ENCODE results near the gene SPATA9. TPM values are rescaled to one million over a fixed set of nuclear protein-coding genes. Genes with fewer than 3 reads are reported as not detected.
A peak's percentile ranks its signal among the peaks of the same experiment; 100 is the strongest.

The SPATA9 gene
- total and polyA plus RNA-seq, 9 of the 15 experiments (the other 6 are each of a cell fraction or from before 2014, with no cell fraction given), result 0.16 to 5.5 (median 0.39) TPM; not detected in 3

GRCh38 chr5:95709967-95710650, 27.3 kb upstream of the SPATA9 start (continued):
- TF ChIP-seq, protein P1, sequence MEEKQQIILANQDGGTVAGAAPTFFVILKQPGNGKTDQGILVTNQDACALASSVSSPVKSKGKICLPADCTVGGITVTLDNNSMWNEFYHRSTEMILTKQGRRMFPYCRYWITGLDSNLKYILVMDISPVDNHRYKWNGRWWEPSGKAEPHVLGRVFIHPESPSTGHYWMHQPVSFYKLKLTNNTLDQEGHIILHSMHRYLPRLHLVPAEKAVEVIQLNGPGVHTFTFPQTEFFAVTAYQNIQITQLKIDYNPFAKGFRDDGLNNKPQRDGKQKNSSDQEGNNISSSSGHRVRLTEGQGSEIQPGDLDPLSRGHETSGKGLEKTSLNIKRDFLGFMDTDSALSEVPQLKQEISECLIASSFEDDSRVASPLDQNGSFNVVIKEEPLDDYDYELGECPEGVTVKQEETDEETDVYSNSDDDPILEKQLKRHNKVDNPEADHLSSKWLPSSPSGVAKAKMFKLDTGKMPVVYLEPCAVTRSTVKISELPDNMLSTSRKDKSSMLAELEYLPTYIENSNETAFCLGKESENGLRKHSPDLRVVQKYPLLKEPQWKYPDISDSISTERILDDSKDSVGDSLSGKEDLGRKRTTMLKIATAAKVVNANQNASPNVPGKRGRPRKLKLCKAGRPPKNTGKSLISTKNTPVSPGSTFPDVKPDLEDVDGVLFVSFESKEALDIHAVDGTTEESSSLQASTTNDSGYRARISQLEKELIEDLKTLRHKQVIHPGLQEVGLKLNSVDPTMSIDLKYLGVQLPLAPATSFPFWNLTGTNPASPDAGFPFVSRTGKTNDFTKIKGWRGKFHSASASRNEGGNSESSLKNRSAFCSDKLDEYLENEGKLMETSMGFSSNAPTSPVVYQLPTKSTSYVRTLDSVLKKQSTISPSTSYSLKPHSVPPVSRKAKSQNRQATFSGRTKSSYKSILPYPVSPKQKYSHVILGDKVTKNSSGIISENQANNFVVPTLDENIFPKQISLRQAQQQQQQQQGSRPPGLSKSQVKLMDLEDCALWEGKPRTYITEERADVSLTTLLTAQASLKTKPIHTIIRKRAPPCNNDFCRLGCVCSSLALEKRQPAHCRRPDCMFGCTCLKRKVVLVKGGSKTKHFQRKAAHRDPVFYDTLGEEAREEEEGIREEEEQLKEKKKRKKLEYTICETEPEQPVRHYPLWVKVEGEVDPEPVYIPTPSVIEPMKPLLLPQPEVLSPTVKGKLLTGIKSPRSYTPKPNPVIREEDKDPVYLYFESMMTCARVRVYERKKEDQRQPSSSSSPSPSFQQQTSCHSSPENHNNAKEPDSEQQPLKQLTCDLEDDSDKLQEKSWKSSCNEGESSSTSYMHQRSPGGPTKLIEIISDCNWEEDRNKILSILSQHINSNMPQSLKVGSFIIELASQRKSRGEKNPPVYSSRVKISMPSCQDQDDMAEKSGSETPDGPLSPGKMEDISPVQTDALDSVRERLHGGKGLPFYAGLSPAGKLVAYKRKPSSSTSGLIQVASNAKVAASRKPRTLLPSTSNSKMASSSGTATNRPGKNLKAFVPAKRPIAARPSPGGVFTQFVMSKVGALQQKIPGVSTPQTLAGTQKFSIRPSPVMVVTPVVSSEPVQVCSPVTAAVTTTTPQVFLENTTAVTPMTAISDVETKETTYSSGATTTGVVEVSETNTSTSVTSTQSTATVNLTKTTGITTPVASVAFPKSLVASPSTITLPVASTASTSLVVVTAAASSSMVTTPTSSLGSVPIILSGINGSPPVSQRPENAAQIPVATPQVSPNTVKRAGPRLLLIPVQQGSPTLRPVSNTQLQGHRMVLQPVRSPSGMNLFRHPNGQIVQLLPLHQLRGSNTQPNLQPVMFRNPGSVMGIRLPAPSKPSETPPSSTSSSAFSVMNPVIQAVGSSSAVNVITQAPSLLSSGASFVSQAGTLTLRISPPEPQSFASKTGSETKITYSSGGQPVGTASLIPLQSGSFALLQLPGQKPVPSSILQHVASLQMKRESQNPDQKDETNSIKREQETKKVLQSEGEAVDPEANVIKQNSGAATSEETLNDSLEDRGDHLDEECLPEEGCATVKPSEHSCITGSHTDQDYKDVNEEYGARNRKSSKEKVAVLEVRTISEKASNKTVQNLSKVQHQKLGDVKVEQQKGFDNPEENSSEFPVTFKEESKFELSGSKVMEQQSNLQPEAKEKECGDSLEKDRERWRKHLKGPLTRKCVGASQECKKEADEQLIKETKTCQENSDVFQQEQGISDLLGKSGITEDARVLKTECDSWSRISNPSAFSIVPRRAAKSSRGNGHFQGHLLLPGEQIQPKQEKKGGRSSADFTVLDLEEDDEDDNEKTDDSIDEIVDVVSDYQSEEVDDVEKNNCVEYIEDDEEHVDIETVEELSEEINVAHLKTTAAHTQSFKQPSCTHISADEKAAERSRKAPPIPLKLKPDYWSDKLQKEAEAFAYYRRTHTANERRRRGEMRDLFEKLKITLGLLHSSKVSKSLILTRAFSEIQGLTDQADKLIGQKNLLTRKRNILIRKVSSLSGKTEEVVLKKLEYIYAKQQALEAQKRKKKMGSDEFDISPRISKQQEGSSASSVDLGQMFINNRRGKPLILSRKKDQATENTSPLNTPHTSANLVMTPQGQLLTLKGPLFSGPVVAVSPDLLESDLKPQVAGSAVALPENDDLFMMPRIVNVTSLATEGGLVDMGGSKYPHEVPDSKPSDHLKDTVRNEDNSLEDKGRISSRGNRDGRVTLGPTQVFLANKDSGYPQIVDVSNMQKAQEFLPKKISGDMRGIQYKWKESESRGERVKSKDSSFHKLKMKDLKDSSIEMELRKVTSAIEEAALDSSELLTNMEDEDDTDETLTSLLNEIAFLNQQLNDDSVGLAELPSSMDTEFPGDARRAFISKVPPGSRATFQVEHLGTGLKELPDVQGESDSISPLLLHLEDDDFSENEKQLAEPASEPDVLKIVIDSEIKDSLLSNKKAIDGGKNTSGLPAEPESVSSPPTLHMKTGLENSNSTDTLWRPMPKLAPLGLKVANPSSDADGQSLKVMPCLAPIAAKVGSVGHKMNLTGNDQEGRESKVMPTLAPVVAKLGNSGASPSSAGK (IDR thresholded peaks at IDR 0.05), result no peak; the same call in 1 of the 2 replicates
- no peak for TF ChIP-seq SIX5 (IDR thresholded peaks at IDR 0.05; ENCODE audit: borderline replicate concordance in 1 of 2, insufficient read depth in 1 of 2, low read depth in 1 of 2, low read length in 2 of 2)
- no peak for TF ChIP-seq RHOXF2B (CRISPR knock-in tag; conservative IDR thresholded peaks at IDR 0.05)
- TF ChIP-seq, protein P2, sequence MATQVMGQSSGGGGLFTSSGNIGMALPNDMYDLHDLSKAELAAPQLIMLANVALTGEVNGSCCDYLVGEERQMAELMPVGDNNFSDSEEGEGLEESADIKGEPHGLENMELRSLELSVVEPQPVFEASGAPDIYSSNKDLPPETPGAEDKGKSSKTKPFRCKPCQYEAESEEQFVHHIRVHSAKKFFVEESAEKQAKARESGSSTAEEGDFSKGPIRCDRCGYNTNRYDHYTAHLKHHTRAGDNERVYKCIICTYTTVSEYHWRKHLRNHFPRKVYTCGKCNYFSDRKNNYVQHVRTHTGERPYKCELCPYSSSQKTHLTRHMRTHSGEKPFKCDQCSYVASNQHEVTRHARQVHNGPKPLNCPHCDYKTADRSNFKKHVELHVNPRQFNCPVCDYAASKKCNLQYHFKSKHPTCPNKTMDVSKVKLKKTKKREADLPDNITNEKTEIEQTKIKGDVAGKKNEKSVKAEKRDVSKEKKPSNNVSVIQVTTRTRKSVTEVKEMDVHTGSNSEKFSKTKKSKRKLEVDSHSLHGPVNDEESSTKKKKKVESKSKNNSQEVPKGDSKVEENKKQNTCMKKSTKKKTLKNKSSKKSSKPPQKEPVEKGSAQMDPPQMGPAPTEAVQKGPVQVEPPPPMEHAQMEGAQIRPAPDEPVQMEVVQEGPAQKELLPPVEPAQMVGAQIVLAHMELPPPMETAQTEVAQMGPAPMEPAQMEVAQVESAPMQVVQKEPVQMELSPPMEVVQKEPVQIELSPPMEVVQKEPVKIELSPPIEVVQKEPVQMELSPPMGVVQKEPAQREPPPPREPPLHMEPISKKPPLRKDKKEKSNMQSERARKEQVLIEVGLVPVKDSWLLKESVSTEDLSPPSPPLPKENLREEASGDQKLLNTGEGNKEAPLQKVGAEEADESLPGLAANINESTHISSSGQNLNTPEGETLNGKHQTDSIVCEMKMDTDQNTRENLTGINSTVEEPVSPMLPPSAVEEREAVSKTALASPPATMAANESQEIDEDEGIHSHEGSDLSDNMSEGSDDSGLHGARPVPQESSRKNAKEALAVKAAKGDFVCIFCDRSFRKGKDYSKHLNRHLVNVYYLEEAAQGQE (IDR thresholded peaks at IDR 0.05; ENCODE audit: borderline replicate concordance), result peak; percentile 3; the same call in 1 of the 2 replicates
- TF ChIP-seq, protein P2 (CRISPR knock-in tag; IDR thresholded peaks at IDR 0.05; ENCODE audit: low read depth), result no peak
- no peak for TF ChIP-seq TAF15 (IDR thresholded peaks at IDR 0.05; ENCODE audit: low read depth, low read length)
